MM.1S (cell line): Measurements from ENCODE around the gene FLRT3.

Source experiments
- EZH2 ChIP-seq: fragments of 300-600 bp; sonication (generic); optimal IDR thresholded peaks from 2 replicates; pipeline ENCODE3; 2017; ENCODE audit warnings: low read depth, mild to moderate bottlenecking, antibody characterized with exemption, low read length, mixed read lengths
- TF ChIP-seq, protein P1 (sequence below): fragments of 300-600 bp; sonication (generic); IDR thresholded peaks from 2 replicates; pipeline ENCODE4 v1.5.1; 2016; ENCODE audit warnings: antibody characterized with exemption, low read length, mixed read lengths

DNA sequence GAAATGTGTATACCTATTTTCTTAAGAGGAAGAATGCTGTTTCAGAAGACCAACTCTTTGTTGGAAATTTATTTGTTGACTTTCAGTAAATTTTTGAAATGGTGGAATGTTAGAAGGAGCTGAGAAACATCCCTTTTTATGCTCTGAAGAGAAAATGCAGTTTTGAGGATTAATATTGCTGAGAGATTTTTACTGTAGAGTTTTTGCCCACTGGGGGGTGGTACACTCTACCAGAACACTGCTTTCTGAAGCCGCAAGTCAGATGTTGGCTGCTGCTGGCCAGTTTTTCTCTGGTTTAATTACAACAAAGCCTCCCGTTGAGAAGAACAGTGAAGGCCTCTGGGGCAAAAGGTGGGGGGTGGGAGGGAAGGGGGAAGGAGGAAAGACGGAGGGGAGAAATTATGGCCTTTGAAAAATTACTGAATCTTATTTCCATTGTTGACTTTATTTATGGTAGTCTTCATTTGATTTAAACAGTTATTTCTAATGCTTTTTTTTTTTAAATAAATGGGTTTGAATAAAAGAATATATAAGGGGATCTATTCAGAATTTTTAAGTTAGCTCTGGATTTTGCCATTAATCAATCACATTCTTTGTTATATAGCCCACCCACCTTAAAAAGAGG lies 3.0 kb downstream of the FLRT3 start:
- no peak for TF ChIP-seq EZH2
- TF ChIP-seq, protein P1, sequence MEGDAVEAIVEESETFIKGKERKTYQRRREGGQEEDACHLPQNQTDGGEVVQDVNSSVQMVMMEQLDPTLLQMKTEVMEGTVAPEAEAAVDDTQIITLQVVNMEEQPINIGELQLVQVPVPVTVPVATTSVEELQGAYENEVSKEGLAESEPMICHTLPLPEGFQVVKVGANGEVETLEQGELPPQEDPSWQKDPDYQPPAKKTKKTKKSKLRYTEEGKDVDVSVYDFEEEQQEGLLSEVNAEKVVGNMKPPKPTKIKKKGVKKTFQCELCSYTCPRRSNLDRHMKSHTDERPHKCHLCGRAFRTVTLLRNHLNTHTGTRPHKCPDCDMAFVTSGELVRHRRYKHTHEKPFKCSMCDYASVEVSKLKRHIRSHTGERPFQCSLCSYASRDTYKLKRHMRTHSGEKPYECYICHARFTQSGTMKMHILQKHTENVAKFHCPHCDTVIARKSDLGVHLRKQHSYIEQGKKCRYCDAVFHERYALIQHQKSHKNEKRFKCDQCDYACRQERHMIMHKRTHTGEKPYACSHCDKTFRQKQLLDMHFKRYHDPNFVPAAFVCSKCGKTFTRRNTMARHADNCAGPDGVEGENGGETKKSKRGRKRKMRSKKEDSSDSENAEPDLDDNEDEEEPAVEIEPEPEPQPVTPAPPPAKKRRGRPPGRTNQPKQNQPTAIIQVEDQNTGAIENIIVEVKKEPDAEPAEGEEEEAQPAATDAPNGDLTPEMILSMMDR, result peak; percentile 40
